NCI-H2029 treated with DMSO at 0.1 percent for 48 hours (cell line): ENCODE data around the gene MYO1C.

Source experiments
- DNase-seq: peaks from one replicate; lab custom pipeline; 2025; lab: John Stamatoyannopoulos, UW

Gene MYO1C

DNA sequence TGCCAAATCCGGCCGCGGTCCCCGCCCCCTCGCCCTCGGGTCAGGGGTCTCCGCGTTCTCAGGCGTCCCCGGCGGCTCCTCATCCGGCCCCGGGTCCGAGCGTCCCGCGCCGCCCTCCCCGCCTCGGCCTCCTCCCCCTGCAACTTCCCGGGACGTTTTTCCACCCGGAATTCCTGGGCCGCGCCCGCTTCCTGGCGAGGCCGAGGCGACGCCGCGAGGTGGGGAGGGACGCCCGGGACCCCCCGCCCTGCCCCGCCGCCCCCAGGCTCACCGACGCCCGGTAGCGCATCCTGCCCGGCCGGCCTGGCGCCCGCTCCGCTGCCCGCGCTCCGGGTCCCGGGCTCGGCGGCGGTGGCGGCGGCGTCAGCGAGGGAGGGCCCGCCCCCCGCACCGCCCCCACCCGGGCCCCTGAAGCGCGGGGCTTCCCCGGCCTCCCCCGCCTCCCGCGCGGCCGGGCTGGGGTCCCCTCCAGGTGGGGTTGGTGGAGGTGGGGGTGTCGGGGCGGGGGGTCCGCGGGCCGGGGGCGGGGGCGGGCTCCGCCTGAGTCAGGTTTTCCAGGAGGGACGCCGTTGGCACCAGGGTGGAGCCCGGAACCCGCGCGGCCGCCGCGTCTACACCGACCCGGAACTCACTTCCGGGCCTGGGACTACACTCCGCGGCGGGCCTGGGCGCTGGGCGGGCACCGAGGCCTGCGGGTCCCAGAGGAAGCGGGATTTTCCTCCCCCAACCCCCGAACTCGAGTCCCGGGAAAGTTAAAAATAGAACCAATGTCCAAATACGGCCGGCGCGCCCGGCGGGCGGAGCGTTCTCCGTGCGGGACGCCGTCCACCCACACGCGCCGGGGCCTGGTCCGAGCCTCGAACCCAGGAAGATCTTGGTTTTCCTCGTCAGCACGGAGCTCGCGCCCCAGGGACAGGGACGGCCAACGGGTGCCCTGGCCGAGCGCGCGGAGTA lies 6.8 kb downstream of the MYO1C start:
- no peak for DNase-seq

DNA sequence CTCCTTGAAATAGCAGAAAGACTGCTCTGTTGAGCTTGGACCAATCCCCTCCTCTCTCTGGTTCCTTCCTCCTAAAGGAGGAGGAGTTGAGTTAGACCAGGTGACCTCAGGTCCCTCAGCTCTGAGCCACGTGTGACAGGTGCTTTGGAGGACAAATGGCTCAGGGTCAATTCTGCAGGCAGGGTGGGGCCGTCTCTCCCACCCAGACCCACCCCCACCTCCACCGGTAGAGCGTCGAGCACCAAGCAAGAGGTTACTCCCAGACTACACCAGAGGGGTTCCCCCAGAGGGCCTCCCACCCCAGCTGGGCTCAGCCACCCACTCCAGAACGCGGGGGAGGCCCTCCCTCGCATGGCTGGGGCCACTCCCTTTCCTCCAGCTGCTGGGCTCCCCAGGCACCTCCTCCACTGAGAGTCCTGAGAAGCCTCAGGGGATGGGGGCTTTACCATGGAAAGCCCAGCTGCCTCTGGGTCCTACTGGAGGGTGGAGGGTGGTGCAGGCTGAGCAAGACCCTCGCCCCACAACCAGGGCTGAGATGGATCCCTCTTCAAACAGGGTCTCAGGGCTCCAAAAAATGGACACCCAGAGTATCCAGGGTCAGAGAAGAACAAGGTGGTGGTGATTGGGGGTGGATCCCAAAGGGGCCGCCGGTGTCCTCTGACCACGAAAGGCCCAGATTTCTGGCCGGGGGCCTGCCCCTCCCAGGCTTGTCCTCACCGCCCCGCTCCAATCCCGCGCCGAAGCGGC lies 7.6 kb downstream of the MYO1C start:
- DNase-seq = no peak

- DNase-seq = no peak
Observed at GRCh38 chr17:1484060-1484535, 8.4 kb downstream of the MYO1C start.

DNA sequence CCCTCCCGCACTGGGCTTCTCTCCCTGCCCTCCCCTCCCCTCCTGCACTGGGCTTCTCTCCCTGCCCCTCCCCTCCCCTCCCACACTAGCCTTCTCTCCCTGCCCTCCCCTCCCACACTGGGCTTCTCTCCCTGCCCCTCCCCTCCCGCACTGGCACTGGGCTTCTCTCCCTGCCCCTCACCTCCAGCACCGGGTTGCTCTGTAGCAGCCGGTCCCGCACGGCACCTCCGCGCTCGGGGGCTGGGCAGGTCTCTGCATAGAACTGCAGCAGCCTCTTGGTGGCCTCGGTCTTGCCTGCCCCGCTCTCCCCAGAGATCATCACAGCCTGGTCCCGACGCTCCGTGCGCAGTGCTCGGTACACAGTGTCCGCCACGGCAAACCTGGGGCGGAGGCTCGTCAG lies 9.8 kb downstream of the MYO1C start:
- DNase-seq = no peak

- no peak for DNase-seq
Observed at GRCh38 chr17:1481736-1482135, 10.8 kb downstream of the MYO1C start.

DNA sequence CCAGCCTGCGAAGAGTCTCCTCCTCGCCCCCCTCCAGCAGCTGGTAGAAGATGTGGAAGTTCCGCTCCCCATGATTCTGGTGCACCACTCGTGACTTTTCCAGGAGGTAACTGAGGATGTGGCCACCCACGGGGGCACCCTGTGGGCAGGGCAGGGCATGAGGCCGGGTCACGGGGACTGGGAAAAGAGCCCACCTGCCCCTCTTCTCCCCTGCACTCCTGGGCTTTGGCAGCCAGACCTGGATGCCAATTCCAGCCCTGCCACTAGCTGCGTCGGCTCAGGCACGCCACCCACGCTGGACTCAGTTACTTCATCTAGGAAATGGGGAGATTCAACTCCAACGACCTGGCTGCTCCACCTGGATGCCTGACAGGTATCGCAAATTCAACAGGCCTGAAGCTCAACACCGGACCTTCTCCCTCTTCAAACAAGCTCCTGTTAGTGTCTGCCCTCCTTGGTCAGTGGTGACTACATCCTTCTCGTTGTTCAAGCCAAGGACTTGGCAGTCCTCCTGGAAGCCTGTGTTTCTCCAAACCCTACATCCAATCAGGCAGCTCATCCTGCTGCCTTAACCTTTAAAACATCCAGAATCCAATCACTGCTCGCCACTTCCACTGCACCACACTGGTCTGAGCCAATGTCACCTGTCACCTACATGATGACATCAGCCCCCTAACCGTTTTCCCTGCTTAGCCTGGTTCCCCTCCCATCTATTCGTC lies 11.6 kb downstream of the MYO1C start:
- no peak for DNase-seq

DNA sequence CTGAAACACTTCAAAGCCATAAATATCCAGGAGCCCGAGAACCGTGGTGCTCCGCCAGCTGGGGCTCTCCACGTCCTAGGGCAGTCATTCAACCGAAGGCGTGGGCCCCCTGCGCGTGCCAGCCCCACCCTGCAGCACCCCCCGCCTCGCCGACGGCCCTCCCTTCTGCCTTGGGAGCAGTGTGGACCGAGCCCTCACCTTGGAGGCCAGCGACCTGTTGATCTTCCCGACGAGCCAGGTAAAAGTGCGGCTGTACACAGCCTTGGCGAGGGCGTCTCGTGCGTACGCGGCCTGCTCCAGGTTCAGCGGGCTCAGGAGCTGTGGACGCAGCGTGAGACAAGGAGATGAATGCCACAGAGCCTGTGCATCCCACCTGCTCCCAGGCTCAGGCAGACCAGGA lies 14.1 kb downstream of the MYO1C start:
- no peak for DNase-seq

DNA sequence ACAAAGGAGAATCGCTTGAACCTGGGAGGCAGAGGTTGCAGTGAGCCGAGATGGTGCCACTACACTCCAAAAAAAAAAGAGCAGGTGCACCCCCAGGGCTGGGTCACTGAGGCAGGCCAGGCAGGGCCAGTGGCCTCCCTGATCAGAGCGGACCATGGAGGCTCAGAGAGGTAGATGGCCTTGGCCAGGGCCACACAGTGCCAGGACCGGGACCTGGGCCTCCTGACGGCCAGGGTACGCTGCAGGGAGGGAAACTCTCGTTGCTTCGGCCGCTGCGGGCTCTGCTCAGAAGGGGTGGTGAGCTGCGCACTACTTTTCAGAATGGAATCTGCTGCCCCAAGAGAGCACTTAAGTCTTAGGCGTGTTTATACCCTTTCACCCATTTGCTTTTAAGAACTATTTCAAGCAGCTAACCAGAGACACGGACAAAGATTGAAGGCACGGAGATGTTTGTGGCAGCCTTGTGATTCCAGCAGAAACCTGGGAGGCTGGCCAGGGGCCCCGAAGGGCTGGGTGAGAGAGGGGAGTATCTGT lies 17.1 kb downstream of the MYO1C start:
- no peak for DNase-seq

- no peak for DNase-seq
Observed at GRCh38 chr17:1474402-1475189, 17.9 kb downstream of the MYO1C start.

DNA sequence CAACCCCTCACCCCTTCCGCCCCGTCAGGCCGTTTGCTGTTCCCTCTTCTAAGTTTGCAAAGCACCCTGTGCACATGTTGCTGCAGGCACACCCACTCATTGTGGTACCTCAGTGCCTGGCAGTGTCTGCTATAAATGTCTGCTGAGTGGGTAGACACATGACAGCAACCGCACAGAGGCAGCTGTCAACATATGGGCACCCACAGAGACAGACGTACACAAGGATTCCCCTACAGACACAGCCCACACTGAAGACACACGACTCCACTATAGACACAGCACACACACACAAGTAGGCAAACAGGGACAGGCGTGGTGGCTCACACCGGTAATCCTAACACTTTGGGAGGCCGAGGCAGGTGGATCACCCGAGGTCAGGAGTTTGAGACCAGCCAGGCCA lies 18.6 kb downstream of the MYO1C start:
- no peak for DNase-seq

DNA sequence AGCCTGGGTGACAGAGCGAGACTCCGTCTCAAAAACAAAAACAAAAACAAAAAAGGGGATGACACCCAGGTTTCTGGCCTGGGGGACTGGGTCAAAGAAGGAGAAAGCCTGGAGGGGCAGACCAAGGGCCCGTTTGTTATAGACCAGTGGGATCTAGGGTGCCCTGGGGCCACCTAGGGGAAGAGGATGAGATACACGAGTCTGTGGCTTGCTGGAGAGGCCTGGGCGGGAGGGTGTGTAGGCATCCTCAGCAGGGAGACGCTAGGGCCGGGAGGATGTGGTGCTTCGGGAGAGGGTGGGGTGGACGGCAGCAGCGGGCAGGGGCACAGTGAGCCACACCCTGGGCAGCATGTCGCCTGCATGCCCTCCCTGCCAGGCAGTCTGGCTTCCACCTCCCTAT lies 19.3 kb downstream of the MYO1C start:
- DNase-seq = no peak

DNA sequence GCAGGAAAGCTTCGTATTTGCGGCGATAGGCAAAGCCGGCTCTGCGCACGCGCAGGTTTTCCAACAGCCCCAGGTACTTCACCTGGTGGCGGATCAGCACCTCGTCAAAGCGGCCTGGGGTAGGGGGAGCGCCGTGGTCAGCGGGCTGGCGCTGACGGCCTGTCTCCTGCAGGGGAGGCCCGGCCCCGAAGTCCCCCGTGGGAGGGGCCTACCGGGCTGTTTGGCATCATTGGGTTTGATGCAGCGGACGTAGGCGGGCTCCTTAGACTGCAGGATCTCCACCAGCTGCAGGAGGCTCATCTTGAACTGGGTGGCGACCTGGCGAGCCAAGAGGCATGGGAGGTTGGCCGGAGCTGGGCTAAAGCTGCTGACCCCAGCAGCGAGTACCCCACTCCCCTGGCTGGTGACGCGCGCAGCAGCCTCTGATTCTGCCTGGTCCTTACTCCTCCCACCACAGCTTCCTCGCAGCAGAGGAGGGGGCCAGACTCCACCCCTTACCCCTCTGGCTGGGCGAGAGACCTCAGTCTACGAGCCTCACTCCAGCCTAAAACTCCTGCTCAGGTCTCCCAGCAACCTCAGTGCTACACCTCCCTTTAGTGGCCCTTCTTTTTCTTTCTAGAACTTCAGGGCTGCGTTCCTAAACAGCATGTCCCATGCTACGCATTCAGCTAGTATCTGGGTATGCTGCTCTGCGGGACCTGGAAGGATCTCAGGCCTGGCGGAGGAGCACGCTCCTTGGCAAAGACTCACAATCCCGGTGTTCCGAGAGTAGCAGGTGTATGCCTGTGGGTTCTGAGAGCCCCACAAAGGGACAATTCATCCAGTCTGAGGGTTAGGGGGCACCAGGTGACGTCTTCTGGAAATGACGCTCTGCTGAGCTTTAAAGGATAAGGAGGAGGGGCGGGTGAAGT lies 20.3 kb downstream of the MYO1C start:
- DNase-seq = no peak

GRCh38 chr17:1471490-1471889 lies 21.0 kb downstream of the MYO1C start:
- no peak for DNase-seq

GRCh38 chr17:1470755-1471462 lies 21.6 kb downstream of the MYO1C start:
- no peak for DNase-seq

- DNase-seq = no peak
Observed at GRCh38 chr17:1470071-1470754, 22.3 kb downstream of the MYO1C start.

DNA sequence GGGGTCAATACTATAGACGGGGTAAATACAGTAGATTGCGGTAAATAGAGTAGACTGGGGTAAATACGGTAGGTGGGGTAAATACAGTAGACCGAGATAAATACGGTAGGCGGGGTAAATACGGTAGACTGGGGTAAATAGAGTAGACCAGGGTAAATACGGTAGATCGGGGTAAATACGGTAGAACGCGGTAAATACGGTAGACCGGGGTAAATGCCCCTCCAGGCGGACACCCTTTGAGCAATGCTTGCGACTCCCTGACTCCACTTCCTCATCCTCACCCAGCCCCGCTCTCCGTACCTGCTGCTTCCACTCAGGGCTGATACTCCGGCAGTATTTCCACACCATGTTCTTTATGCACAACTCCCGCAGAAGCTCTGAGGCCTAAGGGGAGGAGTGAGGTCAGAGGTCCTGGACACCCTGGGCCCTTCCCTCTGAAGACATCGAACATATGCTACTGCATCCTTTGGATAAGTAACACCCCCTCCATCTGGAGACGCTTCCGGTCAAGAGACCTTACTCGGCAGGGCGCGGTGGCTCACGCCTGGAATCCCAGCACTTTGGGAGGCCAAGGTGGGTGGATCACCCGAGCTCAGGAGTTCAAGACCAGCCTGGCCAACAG lies 23.1 kb downstream of the MYO1C start:
- no peak for DNase-seq

GRCh38 chr17:1467898-1468492 lies 24.5 kb downstream of the MYO1C start:
- no peak for DNase-seq

DNA sequence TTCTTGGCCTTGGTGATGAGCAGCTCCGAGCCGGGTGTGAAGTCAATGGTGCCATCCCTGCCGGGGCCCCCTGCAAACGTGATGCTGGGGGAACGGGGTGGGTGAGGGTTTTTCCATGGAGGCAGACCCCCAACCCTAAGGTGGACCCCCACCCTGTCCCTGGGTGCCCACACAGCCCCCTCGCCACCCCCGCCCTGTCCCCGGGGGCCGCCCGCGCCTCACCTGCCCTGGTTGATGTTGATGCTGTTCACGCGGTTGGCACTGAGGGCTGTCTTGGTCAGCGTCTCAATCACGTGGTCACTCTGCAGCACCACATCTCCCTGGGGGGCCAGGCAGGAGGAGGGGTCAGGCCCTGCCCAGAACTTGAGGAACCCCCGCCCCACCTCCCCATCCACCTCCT lies 25.2 kb downstream of the MYO1C start:
- no peak for DNase-seq
